HepG2 (cell line): ENCODE measurements around the gene LPIN3. TPM values are rescaled to one million over a fixed set of nuclear protein-coding genes. Genes with fewer than 3 reads are reported as not detected.

ENCODE experiments used
- ATAC-seq: fragments of 200-7000 bp; cut with Tn5 transposase; 3 replicates; pipeline ENCODE4 v1.9.1; 2020; ENCODE audit warnings: mild to moderate bottlenecking, moderate library complexity
- BruUV-seq: library from RNA; stranded (reverse); fragments of 400-500 nt; replicated peaks from 2 replicates; lab custom pipeline; 2021; lab: Mats Ljungman, UMichigan
- CTCF ChIA-PET: fragments of 300-600 bp; formaldehyde crosslinking; extraction: SDS; loops from one replicate; lab custom pipeline; 2021; ENCODE audit warnings: low total read pairs, inconsistent platforms, low intra/inter-chr PET ratio; lab: Yijun Ruan, JAX
- POLR2A ChIA-PET: fragments of 350-600 bp; sonication (Branson Sonifier 250); formaldehyde crosslinking; loops from one replicate; lab custom pipeline; 2020; ENCODE audit warnings: antibody characterized with exemption, inconsistent platforms; lab: Yijun Ruan, JAX
- DNase-seq: peaks from one replicate; pipeline ENCODE4 v3.0.0-alpha.2; 2015; ENCODE audit warnings: low spot score
- FAIRE-seq: peaks from 3 replicates; lab custom pipeline; 2011; peaks lifted over from hg19 to GRCh38; lab: Jason Lieb, UNC
- H2AFZ ChIP-seq: one replicate; pipeline ENCODE4 v1.6.1; 2011; ENCODE audit warnings: low read length, inconsistent platforms
- H3K27ac ChIP-seq: fragments of 300-600 bp; 3 replicates; pipeline ENCODE4 v1.8.0; 2011; ENCODE audit warnings: mixed run types, mild to moderate bottlenecking, mixed read lengths, low read length, inconsistent platforms; ENCODE audit not compliant: insufficient read depth; ENCODE audit errors: extremely low read length
- H3K27me3 ChIP-seq, 2 experiments: fragments of 200-600 bp in 1 of 2; 2 replicates in 1 of 2; 3 replicates in 1 of 2; pipeline versions ENCODE4 v1.6.0 to v1.8.0; 2011; ENCODE audit warnings: low read length in 2 of 2, mild to moderate bottlenecking in 2 of 2, moderate library complexity in 2 of 2, inconsistent platforms in 1 of 2; ENCODE audit not compliant: insufficient read depth in 2 of 2, control insufficient read depth in 1 of 2
- H3K36me3 ChIP-seq, 2 experiments: fragments of 200-600 bp in 1 of 2; replicated peaks in 1 of 2; 2 replicates in 1 of 2; 3 replicates in 1 of 2; pipeline versions ENCODE4 v1.5.1 to v1.8.0; 2011; ENCODE audit warnings: low read length in 2 of 2, inconsistent platforms in 1 of 2; ENCODE audit not compliant: insufficient read depth in 2 of 2, control insufficient read depth in 1 of 2
- H3K4me1 ChIP-seq: 2 replicates; pipeline ENCODE4 v1.5.1; 2012; ENCODE audit warnings: low read length, inconsistent platforms; ENCODE audit not compliant: insufficient read depth
- H3K4me2 ChIP-seq: 2 replicates; pipeline ENCODE4 v1.6.0; 2011; ENCODE audit warnings: low read depth, low read length, inconsistent platforms
- H3K4me3 ChIP-seq, 3 experiments: fragments of 200-600 bp in 1 of 3; sonication (generic), shearing (Covaris generic) in 1 of 3; replicated peaks in 1 of 3; 2 replicates each; pipeline ENCODE4 v1.5.1; 2011 to 2016; ENCODE audit warnings: low read length in 3 of 3, inconsistent platforms in 2 of 3, low read depth in 2 of 3, mild to moderate bottlenecking in 2 of 3, control low read depth in 1 of 3, mixed read lengths in 1 of 3; ENCODE audit not compliant: insufficient read depth in 1 of 3
- H3K79me2 ChIP-seq: one replicate; pipeline ENCODE4 v1.6.1; 2011; ENCODE audit warnings: low read length, inconsistent platforms; ENCODE audit not compliant: insufficient read depth
- H3K9ac ChIP-seq: 2 replicates; pipeline ENCODE4 v1.6.0; 2011; ENCODE audit warnings: mild to moderate bottlenecking, low read depth, low read length, inconsistent platforms; ENCODE audit not compliant: insufficient read depth
- H3K9me3 ChIP-seq: 2 replicates; pipeline ENCODE4 v1.5.1; 2012; ENCODE audit warnings: mild to moderate bottlenecking, low read length
- H4K20me1 ChIP-seq: 2 replicates; pipeline ENCODE4 v1.6.0; 2011; ENCODE audit warnings: inconsistent platforms, mild to moderate bottlenecking, low read length, moderate library complexity; ENCODE audit not compliant: insufficient read depth
- ESRRA ChIP-seq: sonication (generic); formaldehyde crosslinking; IDR thresholded peaks from 2 replicates; pipeline ENCODE4 v1.5.1; 2020; ENCODE audit warnings: mild to moderate bottlenecking, low read depth, missing genetic modification reagents
- HNF4G ChIP-seq, 2 experiments: sonication (generic) in 1 of 2; formaldehyde crosslinking in 1 of 2; IDR thresholded peaks; 2 replicates each; pipeline versions ENCODE4 v1.4.0 to v1.6.1; 2011 to 2020; ENCODE audit warnings: borderline replicate concordance in 2 of 2, low read depth in 2 of 2, mild to moderate bottlenecking in 2 of 2, low read length in 1 of 2, missing genetic modification reagents in 1 of 2, moderate library complexity in 1 of 2
- LCORL ChIP-seq, 2 experiments: fragments of 450-650 bp in 1 of 2; sonication (generic) in 1 of 2; formaldehyde crosslinking in 1 of 2; IDR thresholded peaks; 2 replicates each; pipeline versions ENCODE4 v1.5.0 to v1.6.1; 2017 to 2020; ENCODE audit warnings: antibody characterized with exemption in 1 of 2, missing genetic modification reagents in 1 of 2
- NBN ChIP-seq: fragments of 450-650 bp; conservative IDR thresholded peaks from 2 replicates; pipeline ENCODE4 v1.6.1; 2017
- PRPF4 ChIP-seq: fragments of 200-400 bp; formaldehyde crosslinking; IDR thresholded peaks from 2 replicates; pipeline ENCODE4 v1.6.1; 2016; ENCODE audit warnings: low read length, low read depth; ENCODE audit not compliant: poor library complexity, severe bottlenecking
- ZNF564 ChIP-seq: sonication (generic); formaldehyde crosslinking; IDR thresholded peaks from 2 replicates; pipeline ENCODE4 v1.8.1; 2023; ENCODE audit warnings: mild to moderate bottlenecking, missing genetic modification reagents
- WGBS: methylation state at CpG from one replicate; pipeline ENCODE4 v1.1.6; 2017; ENCODE audit warnings: low lambda C conversion rate; 5-methylcytosine and 5-hydroxymethylcytosine counted together
- in situ Hi-C: cut with HindIII; loops from 2 replicates; pipeline ENCODE4 v1.10.0; 2017; ENCODE audit warnings: low pct_unique_long_range_greater_than_20kb; ENCODE audit not compliant: extremely low pct_ligation_motif_present
- intact Hi-C: fragments of 100-400 bp; cut with micrococcal nuclease; formaldehyde crosslinking; loops from one replicate; pipeline ENCODE4 v1.10.0; 2022; ENCODE audit not compliant: unreplicated experiment
- polyA plus RNA-seq, 8 experiments: library from polyadenylated mRNA; depleted of rRNA in 3 of 8; stranded (reverse) in 7 of 8; unstranded in 1 of 8; fragments of >200 nt; fragmentation: Illumina TruSeq in 4 of 8; extraction: Trizol in 4 of 8; gene quantifications; 2 replicates each; pipeline versions ENCODE4 v1.2.1 to v1.2.3, GENCODE V29; 2011 to 2016; ENCODE audit warnings: low read depth in 4 of 8, missing spikeins in 1 of 8, mixed read lengths in 1 of 8; ENCODE audit not compliant: insufficient read depth in 1 of 8
- total RNA-seq, 5 experiments: library from RNA; depleted of rRNA; stranded (reverse); fragments of >200 nt; fragmentation: Illumina TruSeq; extraction: Trizol; gene quantifications; 2 replicates each; pipeline ENCODE4 v1.2.3, GENCODE V29; 2016; ENCODE audit warnings: low read depth in 1 of 5
- TF ChIP-seq, protein P1 (sequence below): sonication (generic); formaldehyde crosslinking; IDR thresholded peaks from 2 replicates; pipeline ENCODE4 v1.9.0; 2021; ENCODE audit warnings: missing genetic modification reagents, borderline replicate concordance
- TF ChIP-seq, protein P2 (sequence below): sonication (generic); formaldehyde crosslinking; IDR thresholded peaks from 2 replicates; pipeline ENCODE4 v1.8.0; 2022; ENCODE audit warnings: missing genetic modification reagents, mild to moderate bottlenecking, inconsistent platforms, borderline replicate concordance
- TF ChIP-seq, protein P3 (sequence below): sonication (generic); formaldehyde crosslinking; IDR thresholded peaks from 2 replicates; pipeline ENCODE4 v1.9.0; 2021; ENCODE audit warnings: missing genetic modification reagents, borderline replicate concordance
- TF ChIP-seq, protein P4 (sequence below): sonication (generic); formaldehyde crosslinking; IDR thresholded peaks from 2 replicates; pipeline ENCODE4 v1.9.0; 2021; ENCODE audit warnings: missing genetic modification reagents, mild to moderate bottlenecking, borderline replicate concordance

The LPIN3 gene
- total and polyA plus RNA-seq, 2 of the 13 experiments (the other 11 are each of a cell fraction or from before 2014, with no cell fraction given), result 14.2 to 28.6 TPM

DNA sequence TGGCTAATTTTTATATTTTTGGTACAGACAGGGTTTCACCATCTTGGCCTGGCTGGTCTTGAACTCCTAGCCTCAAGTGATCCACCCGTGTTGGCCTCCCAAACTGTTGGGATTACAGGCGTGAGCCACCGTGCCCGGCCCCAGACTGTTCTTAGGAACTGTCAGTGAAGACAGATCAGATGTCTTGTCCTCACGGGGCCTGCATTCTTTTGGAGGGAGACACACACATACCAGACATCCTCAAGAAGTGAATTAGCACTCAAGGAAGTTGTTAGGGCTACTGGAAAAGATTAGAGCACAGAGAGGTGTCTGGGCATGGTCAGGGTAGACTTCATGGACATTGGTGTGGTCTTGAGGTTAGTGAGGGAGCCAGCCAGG is 10.3 kb upstream of the LPIN3 start:
- Histone ChIP-seq H3K36me3 (no peaks in the 10 kb centered on the region), H4K20me1 (no peaks in the 10 kb centered on the region), H2AFZ (no peak overlapping the region), H3K9me3 (no peaks in the 10 kb centered on the region), H3K27me3 (peaks cover 4 to 35% of the 10 kb centered on the region in 2 experiments; a peak in 4 of 5 replicates), H3K4me2 (no peak overlapping the region), H3K9ac (no peak overlapping the region), H3K79me2 (no peaks in the 10 kb centered on the region), H3K27ac (no peak overlapping the region), H3K4me1 (peaks cover 19% of the 10 kb centered on the region), H3K4me3 (no peak overlapping the region)
- TF ChIP-seq ZNF564 (CRISPR knock-in tag) (no peak), LCORL (IDR thresholded peaks at IDR 0.05) (no peak), LCORL (CRISPR knock-in tag; IDR thresholded peaks at IDR 0.05) (no peak), HNF4G (IDR thresholded peaks at IDR 0.05; ENCODE audit: borderline replicate concordance, low read depth, low read length) (no peak), HNF4G (CRISPR knock-in tag; IDR thresholded peaks at IDR 0.05; ENCODE audit: borderline replicate concordance, low read depth) (no peak), ESRRA (CRISPR knock-in tag) (no peak), PRPF4 (no peak), NBN (no peak)
- TF ChIP-seq, protein P1, sequence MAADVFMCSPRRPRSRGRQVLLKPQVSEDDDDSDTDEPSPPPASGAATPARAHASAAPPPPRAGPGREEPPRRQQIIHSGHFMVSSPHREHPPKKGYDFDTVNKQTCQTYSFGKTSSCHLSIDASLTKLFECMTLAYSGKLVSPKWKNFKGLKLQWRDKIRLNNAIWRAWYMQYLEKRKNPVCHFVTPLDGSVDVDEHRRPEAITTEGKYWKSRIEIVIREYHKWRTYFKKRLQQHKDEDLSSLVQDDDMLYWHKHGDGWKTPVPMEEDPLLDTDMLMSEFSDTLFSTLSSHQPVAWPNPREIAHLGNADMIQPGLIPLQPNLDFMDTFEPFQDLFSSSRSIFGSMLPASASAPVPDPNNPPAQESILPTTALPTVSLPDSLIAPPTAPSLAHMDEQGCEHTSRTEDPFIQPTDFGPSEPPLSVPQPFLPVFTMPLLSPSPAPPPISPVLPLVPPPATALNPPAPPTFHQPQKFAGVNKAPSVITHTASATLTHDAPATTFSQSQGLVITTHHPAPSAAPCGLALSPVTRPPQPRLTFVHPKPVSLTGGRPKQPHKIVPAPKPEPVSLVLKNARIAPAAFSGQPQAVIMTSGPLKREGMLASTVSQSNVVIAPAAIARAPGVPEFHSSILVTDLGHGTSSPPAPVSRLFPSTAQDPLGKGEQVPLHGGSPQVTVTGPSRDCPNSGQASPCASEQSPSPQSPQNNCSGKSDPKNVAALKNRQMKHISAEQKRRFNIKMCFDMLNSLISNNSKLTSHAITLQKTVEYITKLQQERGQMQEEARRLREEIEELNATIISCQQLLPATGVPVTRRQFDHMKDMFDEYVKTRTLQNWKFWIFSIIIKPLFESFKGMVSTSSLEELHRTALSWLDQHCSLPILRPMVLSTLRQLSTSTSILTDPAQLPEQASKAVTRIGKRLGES, result no peak
- TF ChIP-seq, protein P2, sequence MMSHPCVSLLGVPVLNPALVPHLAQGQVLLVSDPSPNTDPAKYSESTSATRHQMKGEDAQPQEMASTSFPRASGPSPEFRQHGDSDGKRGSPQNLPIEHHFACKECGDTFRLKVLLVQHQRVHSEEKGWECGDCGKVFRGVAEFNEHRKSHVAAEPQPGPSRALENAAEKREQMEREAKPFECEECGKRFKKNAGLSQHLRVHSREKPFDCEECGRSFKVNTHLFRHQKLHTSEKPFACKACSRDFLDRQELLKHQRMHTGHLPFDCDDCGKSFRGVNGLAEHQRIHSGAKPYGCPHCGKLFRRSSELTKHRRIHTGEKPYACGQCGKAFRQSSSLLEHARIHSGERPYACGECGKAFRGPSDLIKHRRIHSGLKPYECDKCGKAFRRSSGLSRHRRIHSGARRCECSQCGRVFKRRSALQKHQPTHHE, result no peak
- TF ChIP-seq, protein P3, sequence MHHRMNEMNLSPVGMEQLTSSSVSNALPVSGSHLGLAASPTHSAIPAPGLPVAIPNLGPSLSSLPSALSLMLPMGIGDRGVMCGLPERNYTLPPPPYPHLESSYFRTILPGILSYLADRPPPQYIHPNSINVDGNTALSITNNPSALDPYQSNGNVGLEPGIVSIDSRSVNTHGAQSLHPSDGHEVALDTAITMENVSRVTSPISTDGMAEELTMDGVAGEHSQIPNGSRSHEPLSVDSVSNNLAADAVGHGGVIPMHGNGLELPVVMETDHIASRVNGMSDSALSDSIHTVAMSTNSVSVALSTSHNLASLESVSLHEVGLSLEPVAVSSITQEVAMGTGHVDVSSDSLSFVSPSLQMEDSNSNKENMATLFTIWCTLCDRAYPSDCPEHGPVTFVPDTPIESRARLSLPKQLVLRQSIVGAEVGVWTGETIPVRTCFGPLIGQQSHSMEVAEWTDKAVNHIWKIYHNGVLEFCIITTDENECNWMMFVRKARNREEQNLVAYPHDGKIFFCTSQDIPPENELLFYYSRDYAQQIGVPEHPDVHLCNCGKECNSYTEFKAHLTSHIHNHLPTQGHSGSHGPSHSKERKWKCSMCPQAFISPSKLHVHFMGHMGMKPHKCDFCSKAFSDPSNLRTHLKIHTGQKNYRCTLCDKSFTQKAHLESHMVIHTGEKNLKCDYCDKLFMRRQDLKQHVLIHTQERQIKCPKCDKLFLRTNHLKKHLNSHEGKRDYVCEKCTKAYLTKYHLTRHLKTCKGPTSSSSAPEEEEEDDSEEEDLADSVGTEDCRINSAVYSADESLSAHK (CRISPR knock-in tag), result no peak
- TF ChIP-seq, protein P4, sequence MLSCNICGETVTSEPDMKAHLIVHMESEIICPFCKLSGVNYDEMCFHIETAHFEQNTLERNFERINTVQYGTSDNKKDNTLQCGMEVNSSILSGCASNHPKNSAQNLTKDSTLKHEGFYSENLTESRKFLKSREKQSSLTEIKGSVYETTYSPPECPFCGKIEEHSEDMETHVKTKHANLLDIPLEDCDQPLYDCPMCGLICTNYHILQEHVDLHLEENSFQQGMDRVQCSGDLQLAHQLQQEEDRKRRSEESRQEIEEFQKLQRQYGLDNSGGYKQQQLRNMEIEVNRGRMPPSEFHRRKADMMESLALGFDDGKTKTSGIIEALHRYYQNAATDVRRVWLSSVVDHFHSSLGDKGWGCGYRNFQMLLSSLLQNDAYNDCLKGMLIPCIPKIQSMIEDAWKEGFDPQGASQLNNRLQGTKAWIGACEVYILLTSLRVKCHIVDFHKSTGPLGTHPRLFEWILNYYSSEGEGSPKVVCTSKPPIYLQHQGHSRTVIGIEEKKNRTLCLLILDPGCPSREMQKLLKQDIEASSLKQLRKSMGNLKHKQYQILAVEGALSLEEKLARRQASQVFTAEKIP (CRISPR knock-in tag), result no peak
- intact Hi-C loops, result no loop called here
- 52% methylated on average over 5 of the region's 5 CpGs for WGBS
- ChIA-PET POLR2A (no interaction called here), CTCF (no interaction called here)
- DNase-seq, result no peak
- BruUV-seq, result no TSS peak
- in situ Hi-C loops, result loop anchor here (10.0 kb wide), 2 partner anchors 86 to 196 kb away; partner anchors contain the start of gene PLCG1
- no peak for FAIRE-seq
- ATAC-seq, result no peak
